ENCODE results near the gene RTN4RL1.

Gene RTN4RL1

GRCh38 chr17:1979182-1979985 is 45.8 kb downstream of the RTN4RL1 start:
- Mint-ChIP-seq H3K27ac (no peak overlapping the region), H3K4me1 (peaks cover 11% of the 10 kb centered on the region), H3K9me3 (no peaks in the 10 kb centered on the region), H3K36me3 (ENCODE audit: low read depth) (no peaks in the 10 kb centered on the region), H3K27me3 (peaks cover 8% of the 10 kb centered on the region), H3K4me3 (no peak overlapping the region)
- DNase-seq = no peak
- no peak for ATAC-seq

GRCh38 chr17:1978396-1978949 is 46.7 kb downstream of the RTN4RL1 start:
- Mint-ChIP-seq H3K27me3 (peaks cover 11% of the 10 kb centered on the region), H3K36me3 (ENCODE audit: low read depth) (no peaks in the 10 kb centered on the region), H3K27ac (no peak overlapping the region), H3K4me3 (no peak overlapping the region), H3K9me3 (no peaks in the 10 kb centered on the region), H3K4me1 (peaks cover 11% of the 10 kb centered on the region)
- DNase-seq = no peak
- ATAC-seq = no peak

DNA sequence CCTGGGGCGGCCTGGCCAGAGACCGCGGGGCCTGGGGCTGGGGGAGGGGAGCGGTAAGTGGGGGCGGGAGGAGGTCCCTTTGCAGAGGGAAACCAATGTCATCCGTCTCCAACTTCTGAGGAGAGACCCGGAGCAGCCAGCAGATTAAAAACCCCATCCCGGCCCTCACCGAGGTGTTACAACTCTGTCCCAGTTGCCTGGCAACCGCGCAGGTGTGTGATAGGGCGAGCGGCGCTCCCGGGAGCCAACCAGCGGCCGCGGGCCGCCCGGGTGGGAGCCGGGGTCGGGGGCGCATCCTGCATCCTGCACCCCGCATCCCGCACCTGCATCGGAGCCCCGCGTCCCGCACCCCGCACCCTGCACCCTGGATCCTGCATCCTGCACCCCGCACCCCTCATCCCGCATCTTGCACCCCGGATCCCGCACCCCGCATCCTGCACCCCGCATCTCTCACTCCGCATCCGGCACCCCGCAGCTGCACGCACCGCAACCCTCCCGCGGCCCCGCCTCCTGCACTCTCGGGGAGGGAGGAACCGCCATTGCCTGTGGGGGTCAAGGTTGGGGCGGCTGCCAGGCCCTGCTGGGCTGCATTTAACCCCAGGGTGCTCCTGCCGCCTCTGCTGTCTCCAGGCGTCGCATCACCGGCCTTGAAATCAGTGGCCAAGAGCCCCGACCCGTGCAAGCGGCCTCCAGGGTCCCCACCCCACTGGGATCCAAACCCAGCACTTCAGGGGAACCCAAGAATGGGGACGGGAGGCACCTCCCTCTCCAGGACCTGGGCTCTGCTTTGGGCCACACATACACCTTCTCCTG is 47.3 kb downstream of the RTN4RL1 start:
- peaks cover 11% of the 10 kb centered on the region for H3K27me3 Mint-ChIP-seq

DNA sequence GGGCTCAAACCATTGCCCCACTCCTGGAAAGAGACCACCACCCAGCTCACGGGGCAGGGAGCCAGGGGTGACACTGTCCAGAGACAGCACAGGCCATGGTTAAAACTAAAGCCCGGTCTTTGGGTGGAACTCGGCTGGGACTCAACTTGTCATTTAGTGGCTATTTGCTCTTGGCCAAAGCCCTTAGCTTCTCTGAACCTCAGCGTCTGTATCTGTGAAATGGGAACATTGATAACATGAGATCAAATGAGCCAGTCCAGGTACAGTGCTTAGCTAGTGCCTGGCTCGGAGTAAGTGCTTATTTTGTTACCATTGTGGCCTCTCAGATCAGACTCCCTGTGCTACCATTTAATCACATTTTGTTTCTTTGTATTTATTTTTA is 48.5 kb downstream of the RTN4RL1 start:
- no peak for DNase-seq
- H3K27me3 Mint-ChIP-seq = peaks cover 15% of the 10 kb centered on the region

More for the DNA sequence above, 47.3 kb downstream of the RTN4RL1 start:
- no peak overlapping the region for H3K27ac Mint-ChIP-seq
- no peaks in the 10 kb centered on the region for H3K36me3 Mint-ChIP-seq (ENCODE audit: low read depth)
- H3K4me3 Mint-ChIP-seq = no peak overlapping the region
- no peak for DNase-seq
- H3K9me3 Mint-ChIP-seq = no peaks in the 10 kb centered on the region
- ATAC-seq = no peak
- peaks cover 11% of the 10 kb centered on the region for H3K4me1 Mint-ChIP-seq

DNA sequence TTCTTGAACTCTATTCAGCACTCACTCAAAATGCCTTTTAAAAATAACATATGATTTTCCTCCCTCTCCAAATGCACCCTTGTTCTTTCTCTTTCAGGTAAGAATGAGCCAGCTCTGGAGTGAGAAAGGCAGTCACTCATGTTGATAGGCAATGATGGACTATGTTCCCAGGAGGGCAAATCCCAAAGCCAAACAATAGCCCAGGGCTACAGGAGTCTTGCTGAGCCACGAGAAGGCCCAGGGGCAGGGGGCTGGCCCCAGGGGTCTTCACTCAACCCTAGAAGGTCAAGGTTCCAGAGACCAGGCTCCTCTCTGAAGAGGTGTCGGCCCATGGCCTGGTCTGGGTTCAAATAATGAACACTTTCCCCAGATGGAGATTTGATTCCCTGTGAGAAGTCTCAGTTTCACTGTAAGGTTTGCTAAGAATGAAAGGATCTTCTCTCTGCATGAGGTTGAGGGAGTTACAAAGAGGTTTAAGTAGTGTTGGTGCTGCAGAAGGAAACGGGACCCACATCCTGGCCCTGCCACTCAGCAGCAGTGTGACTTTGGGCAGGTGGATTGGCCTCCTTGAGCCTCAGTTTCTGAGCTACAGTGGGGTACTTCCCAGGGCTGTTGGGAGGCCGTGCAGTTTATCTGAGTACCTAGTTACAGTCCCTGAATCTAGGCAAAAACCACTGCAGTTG is 49.0 kb downstream of the RTN4RL1 start:
- no peak for DNase-seq
- Mint-ChIP-seq H3K9me3 (no peaks in the 10 kb centered on the region), H3K27me3 (peaks cover 17% of the 10 kb centered on the region), H3K27ac (no peak overlapping the region), H3K36me3 (ENCODE audit: low read depth) (no peaks in the 10 kb centered on the region), H3K4me3 (no peak overlapping the region), H3K4me1 (peaks cover 17% of the 10 kb centered on the region)
- ATAC-seq = peak; percentile 42

More for the DNA sequence above, 48.5 kb downstream of the RTN4RL1 start:
- Mint-ChIP-seq H3K36me3 (ENCODE audit: low read depth) (no peaks in the 10 kb centered on the region), H3K4me3 (no peak overlapping the region), H3K9me3 (no peaks in the 10 kb centered on the region), H3K4me1 (peaks cover 17% of the 10 kb centered on the region), H3K27ac (no peak overlapping the region)
- ATAC-seq = no peak

GRCh38 chr17:1975573-1975972 is 49.6 kb downstream of the RTN4RL1 start:
- no peaks in the 10 kb centered on the region for H3K9me3 Mint-ChIP-seq
- H3K4me3 Mint-ChIP-seq = no peak overlapping the region
- H3K27me3 Mint-ChIP-seq = peaks cover 22% of the 10 kb centered on the region
- ATAC-seq = no peak
- DNase-seq = no peak
- no peak overlapping the region for H3K27ac Mint-ChIP-seq
- no peaks in the 10 kb centered on the region for H3K36me3 Mint-ChIP-seq (ENCODE audit: low read depth)
- peaks cover 17% of the 10 kb centered on the region for H3K4me1 Mint-ChIP-seq

DNA sequence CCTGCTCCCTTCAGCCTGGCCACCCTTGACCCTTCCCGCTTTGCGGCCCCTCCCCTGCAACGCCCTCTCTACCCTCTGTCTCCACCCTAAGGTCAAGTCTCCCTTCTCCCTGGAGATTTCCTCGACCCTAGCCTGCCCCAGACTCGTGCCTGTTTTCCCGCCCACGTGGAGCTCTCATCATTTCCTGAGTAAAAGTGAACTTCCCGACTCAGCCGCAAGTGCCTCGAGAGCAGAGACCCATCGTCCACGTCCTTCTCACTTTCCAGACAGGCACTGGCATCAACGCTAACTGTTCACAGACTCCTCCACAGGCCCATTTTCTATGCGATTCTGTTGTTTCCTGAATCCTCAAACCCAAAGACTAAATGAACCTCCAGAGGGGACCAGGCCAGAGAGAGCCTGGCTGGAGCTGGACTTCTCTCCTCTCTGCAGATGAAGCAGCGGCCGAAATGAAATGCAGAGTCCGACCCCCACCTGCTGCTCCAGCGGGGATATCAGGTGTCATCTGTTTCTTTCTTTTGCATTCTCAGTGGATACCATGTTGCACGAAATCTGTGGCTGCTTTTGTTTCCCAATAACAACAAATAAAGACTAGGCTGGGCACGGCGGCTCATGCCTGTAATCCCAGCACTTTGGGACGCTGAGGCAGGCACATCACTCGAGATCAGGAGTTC is 52.5 kb downstream of the RTN4RL1 start:
- Mint-ChIP-seq H3K4me3 (no peak overlapping the region), H3K4me1 (peaks cover 17% of the 10 kb centered on the region), H3K27me3 (peaks cover 26% of the 10 kb centered on the region), H3K9me3 (no peaks in the 10 kb centered on the region), H3K36me3 (ENCODE audit: low read depth) (no peaks in the 10 kb centered on the region), H3K27ac (no peak overlapping the region)
- DNase-seq (peak; percentile 10), ATAC-seq (no peak)

DNA sequence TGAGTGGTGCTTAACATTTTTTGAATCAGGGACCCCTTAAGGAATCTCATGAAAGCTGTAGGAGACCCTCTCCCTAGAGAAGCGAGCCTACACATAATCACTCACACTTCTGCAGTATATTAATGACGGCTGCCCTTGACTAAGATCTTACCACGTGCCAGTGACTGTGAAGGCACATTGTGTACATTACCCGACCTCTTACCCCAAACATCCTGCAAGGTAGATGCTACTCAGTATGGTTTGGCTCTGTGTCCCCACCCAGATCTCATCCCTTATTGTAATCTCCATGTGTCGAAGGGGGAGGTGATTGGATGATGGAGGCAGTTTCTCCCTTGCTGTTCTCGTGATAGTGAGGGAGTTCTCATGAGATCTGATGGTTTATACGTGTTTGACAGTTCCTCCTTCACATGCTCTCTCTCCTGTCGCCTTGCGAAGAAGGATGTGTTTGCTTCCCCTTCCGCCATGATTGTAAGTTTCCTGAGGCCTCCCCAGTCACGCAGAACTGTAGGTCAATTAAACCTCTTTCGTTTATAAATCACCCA is 54.2 kb downstream of the RTN4RL1 start:
- no peak for ATAC-seq
- H3K27ac Mint-ChIP-seq = no peak overlapping the region
- DNase-seq = no peak
- no peak overlapping the region for H3K4me3 Mint-ChIP-seq
- no peaks in the 10 kb centered on the region for H3K9me3 Mint-ChIP-seq
- H3K36me3 Mint-ChIP-seq (ENCODE audit: low read depth) = no peaks in the 10 kb centered on the region
- peaks cover 16% of the 10 kb centered on the region for H3K4me1 Mint-ChIP-seq
- peaks cover 25% of the 10 kb centered on the region for H3K27me3 Mint-ChIP-seq

DNA sequence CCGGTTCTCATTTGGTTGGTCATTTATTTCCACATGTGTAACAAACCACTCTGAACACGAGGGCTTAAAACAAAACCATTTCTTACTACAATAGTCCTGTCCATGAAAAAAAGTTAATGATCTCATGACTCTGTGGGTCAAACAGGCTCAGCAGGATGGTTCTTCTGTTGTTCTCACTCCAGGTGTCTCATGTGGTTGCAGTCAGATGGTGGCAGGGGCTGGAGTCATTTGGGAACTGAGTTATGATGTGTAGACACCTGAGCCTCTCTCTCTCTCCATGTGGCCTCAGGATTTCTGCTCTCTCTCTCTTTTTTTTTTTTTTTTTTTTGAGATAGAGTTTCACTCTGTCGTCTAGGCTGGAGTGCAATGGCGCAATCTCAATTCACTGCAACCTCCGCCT is 55.4 kb downstream of the RTN4RL1 start:
- no peaks in the 10 kb centered on the region for H3K9me3 Mint-ChIP-seq
- peaks cover 25% of the 10 kb centered on the region for H3K27me3 Mint-ChIP-seq
- ATAC-seq (no peak), DNase-seq (no peak)
- peaks cover 10% of the 10 kb centered on the region for H3K4me1 Mint-ChIP-seq
- no peak overlapping the region for H3K27ac Mint-ChIP-seq
- H3K4me3 Mint-ChIP-seq = no peak overlapping the region
- no peaks in the 10 kb centered on the region for H3K36me3 Mint-ChIP-seq (ENCODE audit: low read depth)

DNA sequence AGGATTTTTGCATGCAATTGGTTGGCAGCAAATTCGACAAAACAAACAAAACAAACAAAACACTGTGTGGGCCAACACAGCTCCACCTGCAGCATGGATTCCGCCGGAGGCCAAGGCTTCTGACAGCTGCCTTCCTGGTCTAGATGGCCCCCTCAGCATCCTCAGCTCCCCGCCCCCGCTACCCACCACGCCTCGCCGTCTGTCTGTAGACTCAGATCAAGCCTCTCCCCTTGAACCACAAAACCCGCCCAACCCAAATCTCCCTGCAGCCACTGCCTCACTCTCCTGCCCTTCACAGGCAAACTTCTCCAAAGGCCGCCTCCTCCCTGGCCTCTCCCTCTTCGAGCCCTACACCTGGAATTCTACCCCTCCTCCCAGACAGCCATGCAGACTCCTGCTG is 57.9 kb downstream of the RTN4RL1 start:
- no peaks in the 10 kb centered on the region for H3K9me3 Mint-ChIP-seq
- ATAC-seq (peak; percentile 63), DNase-seq (peak; percentile 49)
- no peaks in the 10 kb centered on the region for H3K36me3 Mint-ChIP-seq (ENCODE audit: low read depth)
- H3K4me3 Mint-ChIP-seq = no peak overlapping the region
- peaks cover 17% of the 10 kb centered on the region for H3K27me3 Mint-ChIP-seq
- H3K27ac Mint-ChIP-seq = no peak overlapping the region
- H3K4me1 Mint-ChIP-seq = peaks cover 4% of the 10 kb centered on the region

DNA sequence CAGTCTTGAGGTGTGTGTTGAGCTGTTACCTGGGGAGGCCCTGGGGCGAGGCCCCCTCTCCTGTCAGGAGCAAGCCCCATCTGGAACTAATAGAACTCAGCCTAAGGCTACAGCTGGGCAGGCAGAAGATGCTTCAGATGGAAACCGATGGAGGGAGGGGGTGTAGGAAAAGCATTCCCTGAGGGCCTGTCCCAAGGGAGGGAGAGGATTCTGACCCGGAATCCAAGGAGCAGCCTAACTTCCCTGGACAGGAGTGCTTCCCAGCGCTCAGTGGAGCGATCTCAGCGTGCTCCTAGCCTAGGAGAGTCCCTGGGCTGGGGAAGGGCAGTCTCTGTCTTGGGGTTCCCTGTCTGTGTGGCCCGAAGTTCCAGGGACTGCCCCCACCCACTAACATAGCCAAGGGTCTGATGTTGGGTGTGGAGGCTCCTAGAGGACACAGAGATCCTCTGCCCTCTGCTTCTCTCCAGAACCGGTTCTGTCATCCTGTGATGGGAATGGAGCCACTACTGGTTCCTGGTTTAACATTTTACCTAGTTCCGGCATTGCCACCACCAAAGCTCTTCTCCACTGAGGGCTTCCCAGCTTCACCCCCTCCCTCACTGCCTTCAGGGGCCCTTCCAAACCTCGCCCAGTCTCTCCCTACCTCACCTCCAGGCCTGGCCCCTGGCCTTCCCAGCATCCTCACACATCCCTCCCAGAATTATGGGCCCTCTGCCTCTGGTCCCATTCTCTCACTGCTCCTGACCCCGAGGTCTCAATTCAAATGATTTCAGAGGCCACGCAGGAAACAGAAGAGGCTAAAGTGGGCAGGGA is 58.7 kb downstream of the RTN4RL1 start:
- Mint-ChIP-seq H3K4me1 (peaks cover 4% of the 10 kb centered on the region), H3K27ac (no peak overlapping the region), H3K4me3 (no peak overlapping the region), H3K36me3 (ENCODE audit: low read depth) (no peaks in the 10 kb centered on the region), H3K9me3 (no peaks in the 10 kb centered on the region), H3K27me3 (peaks cover 17% of the 10 kb centered on the region)
- no peak for DNase-seq
- ATAC-seq = no peak

GRCh38 chr17:1965556-1966273 is 59.4 kb downstream of the RTN4RL1 start:
- Mint-ChIP-seq H3K9me3 (no peaks in the 10 kb centered on the region), H3K4me3 (no peak overlapping the region), H3K27ac (no peak overlapping the region), H3K36me3 (ENCODE audit: low read depth) (no peaks in the 10 kb centered on the region), H3K27me3 (peaks cover 11% of the 10 kb centered on the region), H3K4me1 (peaks cover 4% of the 10 kb centered on the region)
- no peak for DNase-seq
- ATAC-seq = no peak

GRCh38 chr17:1963250-1963649 is 61.9 kb downstream of the RTN4RL1 start:
- no peak overlapping the region for H3K27ac Mint-ChIP-seq
- no peaks in the 10 kb centered on the region for H3K36me3 Mint-ChIP-seq (ENCODE audit: low read depth)
- DNase-seq = no peak
- H3K4me3 Mint-ChIP-seq = no peak overlapping the region
- peaks cover 5% of the 10 kb centered on the region for H3K27me3 Mint-ChIP-seq
- ATAC-seq = no peak
- H3K4me1 Mint-ChIP-seq = peaks cover 4% of the 10 kb centered on the region
- no peaks in the 10 kb centered on the region for H3K9me3 Mint-ChIP-seq
